Glomerular endothelial cell (primary cell): ENCODE results near the gene ILK. TPM values are rescaled to one million over a fixed set of nuclear protein-coding genes. Genes with fewer than 3 reads are reported as not detected.

Experiments used
- DNase-seq: peaks from one replicate; pipeline ENCODE4 v3.0.0-alpha.2; 2011; ENCODE audit warnings: low read depth, low spot score; ENCODE audit errors: extremely low read depth
- total RNA-seq: library from RNA; depleted of rRNA; stranded (reverse); fragments of >200 nt; gene quantifications from 2 replicates; pipeline ENCODE4 v1.2.3, GENCODE V29; 2015

ILK gene
- total RNA-seq, 1 donor from 2014 or later: 191 TPM

DNA sequence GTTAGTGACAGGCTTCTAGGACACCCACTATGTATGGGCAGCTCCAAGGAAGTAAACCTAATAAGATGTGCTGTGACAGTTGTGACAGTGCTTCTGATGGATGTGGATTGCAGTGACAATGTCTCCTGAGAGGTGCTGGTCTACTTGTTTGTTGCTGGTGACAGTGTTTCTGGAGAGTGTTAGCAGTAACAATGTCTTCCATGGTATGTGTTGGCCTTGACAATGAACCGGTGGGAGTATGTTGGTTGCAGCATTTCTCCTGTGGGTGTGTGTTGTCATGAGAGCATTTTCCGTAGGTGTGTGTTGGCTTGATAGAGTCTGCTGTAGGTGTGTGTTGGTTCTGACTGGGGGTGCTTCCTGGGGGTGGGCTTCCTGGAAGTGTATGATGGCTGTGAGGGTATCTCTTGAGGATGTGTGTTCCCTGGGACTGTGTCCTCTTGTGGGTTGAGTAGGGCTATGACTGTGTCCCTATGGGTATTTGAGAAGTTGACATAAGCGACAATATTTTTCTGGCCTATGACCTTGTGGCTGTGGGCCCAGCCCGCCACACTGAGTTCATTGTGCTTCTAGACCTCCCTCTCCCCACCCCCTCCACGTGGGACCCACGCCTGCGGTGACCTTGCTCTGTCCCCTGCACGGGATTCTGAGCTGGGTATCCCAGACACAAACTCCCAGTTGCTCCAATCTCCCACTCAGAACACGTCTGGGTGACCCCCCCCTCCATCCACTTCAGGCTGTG, 50.9 kb downstream of the ILK start:
- DNase-seq: no peak

DNA sequence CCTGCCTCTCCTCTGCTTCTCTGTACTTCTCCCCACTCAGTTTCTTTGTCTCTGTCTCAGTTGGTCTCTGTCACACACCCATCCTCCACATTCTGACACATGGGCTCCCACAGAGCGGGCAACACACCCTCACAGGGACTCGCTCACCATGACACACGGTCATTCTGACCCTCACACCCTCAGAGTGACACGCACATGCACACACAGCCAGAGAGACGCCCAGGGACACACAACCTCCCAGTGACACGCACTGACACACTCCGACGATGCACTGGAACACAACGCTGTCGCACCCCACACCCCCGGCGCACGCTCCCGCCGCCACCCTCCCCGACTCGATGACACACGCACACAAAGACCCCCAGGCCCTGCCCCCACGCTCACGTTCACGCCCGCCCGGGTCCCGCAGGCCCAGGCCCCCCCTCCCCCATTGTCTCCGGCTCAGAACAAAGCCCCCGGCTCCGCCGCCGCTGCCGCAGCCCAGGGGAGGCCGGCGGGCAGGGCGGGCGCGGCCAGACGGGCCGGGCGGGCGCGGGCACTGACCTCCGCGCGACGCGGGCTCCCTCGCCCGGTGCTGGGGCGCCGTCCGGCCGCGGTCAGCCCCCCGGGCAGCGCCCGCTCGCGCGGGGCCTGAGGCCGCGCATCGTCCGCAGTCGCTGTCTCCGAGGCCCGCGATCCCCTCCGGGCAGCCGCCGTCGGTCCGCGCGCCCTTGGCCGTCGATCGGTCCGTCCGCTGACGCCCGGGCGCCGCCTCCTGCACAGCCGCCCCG, 51.6 kb downstream of the ILK start:
- DNase-seq: no peak

DNA sequence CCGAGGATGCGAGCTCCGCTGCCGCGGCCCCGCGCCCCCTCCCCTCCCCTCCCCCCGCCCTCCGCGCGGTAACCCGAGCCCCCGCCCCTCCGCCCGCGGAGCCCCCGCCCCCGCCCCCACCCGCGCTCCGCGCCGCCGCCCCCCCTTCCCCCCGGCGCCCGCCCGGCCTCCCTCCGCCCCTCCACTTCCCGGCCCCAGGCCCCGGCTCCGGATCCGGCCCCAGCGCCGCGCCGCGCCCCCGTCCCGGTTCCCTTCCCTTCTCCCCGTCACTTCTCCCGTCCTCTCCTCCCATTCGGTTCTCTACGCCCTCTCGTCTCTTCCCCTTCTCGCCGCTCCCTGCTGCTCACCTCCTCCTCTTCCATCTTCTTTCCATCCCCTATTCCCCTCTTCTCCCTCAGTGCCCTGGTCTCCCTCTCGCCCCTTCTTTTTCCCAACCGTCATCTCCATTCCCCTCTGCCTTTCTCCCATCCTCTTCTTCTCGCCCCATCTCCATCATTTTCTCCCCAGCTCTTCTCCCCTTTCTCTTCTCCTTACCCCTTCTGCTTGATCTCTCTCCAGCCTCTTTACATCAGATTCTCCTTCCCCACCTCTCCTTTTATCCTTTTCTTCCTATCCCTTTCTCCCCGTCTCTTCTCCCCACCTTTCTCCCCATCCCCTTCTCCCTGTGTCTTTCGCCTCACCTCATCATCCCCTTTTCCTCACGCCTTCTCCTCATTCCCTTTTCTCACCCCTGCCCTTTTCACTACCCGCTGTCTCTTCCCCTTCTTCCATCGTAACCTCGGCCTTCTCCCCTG, 52.4 kb downstream of the ILK start, which contains the start of gene DCHS1:
DCHS1 (minus strand) TSS at position 20 of the 794 bp plus-strand sequence. CDS start 14,196 bp downstream, outside the sequence.
- no peak for DNase-seq

DNA sequence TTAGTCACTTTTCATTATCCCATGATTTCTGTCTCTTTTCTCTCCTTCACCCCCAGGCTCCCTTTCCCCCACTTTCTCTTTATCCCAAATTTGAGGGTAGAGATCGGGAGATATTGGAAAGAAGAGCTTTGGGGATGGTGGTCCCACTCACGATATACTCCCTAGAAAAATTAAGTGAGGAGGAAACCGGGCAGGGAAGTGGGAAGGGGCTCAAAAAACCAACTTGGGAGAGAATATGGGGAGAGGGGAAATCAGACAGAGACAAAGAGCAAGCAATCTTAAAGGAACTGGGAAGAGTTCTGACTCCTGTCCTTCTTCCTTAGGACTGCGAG, 53.0 kb downstream of the ILK start:
- no peak for DNase-seq

DNA sequence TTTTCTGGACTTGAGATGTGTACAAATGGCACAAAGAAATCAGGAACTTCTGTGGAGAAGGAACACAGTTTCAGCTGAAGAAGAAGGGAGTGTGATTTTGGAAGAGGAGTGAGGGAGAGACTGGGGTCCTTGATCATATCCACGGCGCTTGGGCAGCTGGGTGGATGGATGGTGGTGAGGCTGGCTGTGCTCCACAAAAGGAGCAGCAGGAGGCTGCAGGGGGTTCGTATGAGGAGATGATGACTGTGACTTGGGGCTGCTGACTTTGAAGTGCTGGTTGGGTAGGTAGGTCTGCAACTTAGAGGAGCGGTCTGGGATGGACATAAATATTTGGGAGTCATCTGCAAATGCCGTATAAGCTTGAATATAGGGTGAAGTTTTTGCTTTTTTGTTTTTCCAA, 53.4 kb downstream of the ILK start:
- no peak for DNase-seq

DNA sequence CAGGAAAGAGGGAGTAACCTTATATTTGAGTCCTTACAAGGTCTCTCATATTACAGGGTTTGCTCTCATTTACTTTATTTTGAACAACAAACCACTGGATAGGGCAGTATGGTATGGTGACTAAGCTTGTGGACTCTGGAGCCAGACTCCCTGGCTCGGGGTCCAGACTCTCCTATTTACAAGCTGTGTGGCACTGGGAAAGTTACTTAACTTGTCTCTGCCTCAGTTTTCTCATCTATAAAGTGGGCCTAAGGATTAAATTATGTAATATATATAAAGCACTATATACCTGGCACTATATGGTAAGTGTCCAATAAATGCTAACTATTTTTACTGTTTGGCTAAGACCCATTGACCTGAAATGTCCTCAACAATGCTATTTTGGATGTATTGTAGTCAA, 53.8 kb downstream of the ILK start:
- DNase-seq: no peak

DNA sequence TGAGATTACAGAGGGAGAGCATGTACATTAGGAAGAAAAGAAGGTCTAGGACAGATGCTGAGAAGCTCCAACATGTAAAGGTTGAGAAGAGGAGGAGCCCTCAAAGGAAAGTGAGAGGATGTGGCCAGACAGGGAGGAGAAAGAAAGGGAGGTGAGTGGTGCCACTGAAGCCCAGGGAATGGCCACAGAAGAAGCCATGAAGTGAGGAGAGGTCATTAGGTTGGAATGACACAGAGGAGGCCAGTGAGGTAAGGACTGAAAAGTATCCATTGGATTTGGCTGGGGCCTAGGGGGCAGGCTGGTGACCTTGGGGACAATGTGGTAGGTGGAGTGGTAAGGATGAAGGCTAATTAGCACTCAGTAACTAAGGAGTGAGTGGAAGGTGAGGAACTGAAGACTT, 55.1 kb downstream of the ILK start:
- no peak for DNase-seq

Other genes starting within 250 kb of the ILK start
- gene SMPD1, start 213.3 kb upstream of the ILK start, total RNA-seq: 89.0 and 90.5 TPM in 2 replicates
- 36.3 and 46.7 TPM in 2 replicates for gene APBB1, start 184.7 kb upstream of the ILK start, total RNA-seq
- 2.5 TPM in 1 of 2 replicates, not detected in the other for gene HPX, start 162.8 kb upstream of the ILK start, total RNA-seq
- 17.1 and 46.3 TPM in 2 replicates for gene TRIM3, start 129.8 kb upstream of the ILK start, total RNA-seq
- gene ARFIP2, start 122.4 kb upstream of the ILK start, total RNA-seq: 46.2 and 60.3 TPM in 2 replicates
- 15.5 and 30.4 TPM in 2 replicates for gene TIMM10B, start 122.3 kb upstream of the ILK start, total RNA-seq
- gene DNHD1, start 106.5 kb upstream of the ILK start, total RNA-seq: 1.2 and 5.1 TPM in 2 replicates
- 19.2 and 19.6 TPM in 2 replicates for gene RRP8, start 158 bp upstream of the ILK start, total RNA-seq
- gene TAF10, start 8.4 kb downstream of the ILK start, total RNA-seq: 81.6 and 122 TPM in 2 replicates
- 221 and 241 TPM in 2 replicates for gene TPP1, start 15.6 kb downstream of the ILK start, total RNA-seq
- gene DCHS1, start 52.0 kb downstream of the ILK start, total RNA-seq: 89.7 and 177 TPM in 2 replicates
- 68.9 and 76.8 TPM in 2 replicates for gene MRPL17, start 79.6 kb downstream of the ILK start, total RNA-seq
- 0.15 and 0.18 TPM in 2 replicates for gene OR2AG2, start 168.2 kb downstream of the ILK start, total RNA-seq
- not detected in 2 replicates for gene OR2AG1, start 179.2 kb downstream of the ILK start, total RNA-seq
- 0.19 and 0.29 TPM in 2 replicates for gene OR6A2, start 195.9 kb downstream of the ILK start, total RNA-seq
- not detected in 2 replicates for gene OR10A5, start 241.9 kb downstream of the ILK start, total RNA-seq